Adipocyte (in vitro differentiated cells): Measurements from ENCODE around the gene CTDSPL.

Experiments used
- DNase-seq: peaks from one replicate; pipeline ENCODE4 v3.0.0-alpha.2; 2015; ENCODE audit warnings: low read depth
- H3K27me3 ChIP-seq: replicated peaks from 2 replicates; pipeline ENCODE4 v1.7.0; 2013; ENCODE audit warnings: mild to moderate bottlenecking, low read length, moderate library complexity; ENCODE audit not compliant: control insufficient read depth, insufficient read depth
- H3K36me3 ChIP-seq: 2 replicates; pipeline ENCODE4 v1.7.0; 2013; ENCODE audit warnings: low read length, mild to moderate bottlenecking, moderate library complexity; ENCODE audit not compliant: control insufficient read depth, insufficient read depth, severe bottlenecking
- H3K4me1 ChIP-seq: 2 replicates; pipeline ENCODE4 v1.7.0; 2013; ENCODE audit warnings: mild to moderate bottlenecking, low read length, moderate library complexity; ENCODE audit not compliant: control insufficient read depth, insufficient read depth
- H3K4me3 ChIP-seq: 2 replicates; pipeline ENCODE4 v1.7.0; 2013; ENCODE audit warnings: mild to moderate bottlenecking, low read length, moderate library complexity
- H3K9ac ChIP-seq: 2 replicates; pipeline ENCODE4 v1.7.0; 2013; ENCODE audit warnings: mild to moderate bottlenecking, low read length, moderate library complexity
- H3K9me3 ChIP-seq: 2 replicates; pipeline ENCODE4 v1.7.0; 2013; ENCODE audit warnings: mild to moderate bottlenecking, low read length, moderate library complexity; ENCODE audit not compliant: control insufficient read depth

Gene CTDSPL

DNA sequence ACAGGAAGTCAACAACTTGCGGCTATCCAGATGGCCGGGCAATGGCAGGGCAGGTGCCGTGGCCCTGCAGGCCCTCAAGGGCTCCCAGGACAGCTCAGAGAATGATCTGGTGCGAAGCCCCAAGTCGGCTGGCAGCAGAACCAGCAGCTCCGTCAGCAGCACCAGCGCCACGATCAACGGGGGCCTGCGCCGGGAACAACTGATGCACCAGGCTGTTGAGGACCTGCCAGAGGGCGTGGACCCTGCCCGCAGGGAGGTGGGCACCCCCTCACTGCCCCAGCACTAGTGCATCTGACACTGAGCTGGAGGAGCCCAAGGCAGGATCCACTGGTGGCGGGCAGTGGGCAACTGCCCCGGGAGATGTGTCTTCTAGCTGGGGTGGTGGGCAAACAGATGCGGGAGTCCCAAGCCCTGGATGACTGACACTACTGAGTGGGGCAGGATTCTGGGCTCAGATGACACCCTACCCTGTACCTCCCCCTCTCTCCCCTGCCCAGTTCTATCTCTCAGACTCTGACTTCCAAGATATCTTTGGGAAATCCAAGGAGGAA is 144.8 kb downstream of the CTDSPL start:
- no peaks in the 10 kb centered on the region for H3K9me3 ChIP-seq
- H3K9ac ChIP-seq: no peak overlapping the region
- peaks cover 14% of the 10 kb centered on the region for H3K4me1 ChIP-seq
- H3K27me3 ChIP-seq: no peaks in the 10 kb centered on the region
- H3K36me3 ChIP-seq: peaks cover 42% of the 10 kb centered on the region
- no peak for DNase-seq
- no peak overlapping the region for H3K4me3 ChIP-seq

DNA sequence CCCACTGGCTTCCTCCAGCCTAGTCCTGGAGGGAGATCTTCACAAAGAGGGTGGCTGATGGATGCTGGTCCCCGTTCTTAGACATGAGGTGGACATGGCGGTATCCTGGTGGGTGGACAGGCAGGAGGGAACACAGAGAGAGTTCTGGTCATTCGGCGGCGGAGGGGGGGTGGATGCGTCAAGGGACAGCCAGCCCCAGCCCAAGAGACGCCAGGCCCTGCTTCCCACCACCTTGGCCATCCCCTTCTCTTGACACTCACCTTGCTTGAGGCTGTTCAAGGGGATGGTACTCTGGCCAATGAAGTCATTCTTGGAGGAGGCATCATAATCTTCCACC is 146.0 kb downstream of the CTDSPL start:
- H3K4me3 ChIP-seq: no peak overlapping the region
- no peaks in the 10 kb centered on the region for H3K9me3 ChIP-seq
- peaks cover 14% of the 10 kb centered on the region for H3K4me1 ChIP-seq

DNA sequence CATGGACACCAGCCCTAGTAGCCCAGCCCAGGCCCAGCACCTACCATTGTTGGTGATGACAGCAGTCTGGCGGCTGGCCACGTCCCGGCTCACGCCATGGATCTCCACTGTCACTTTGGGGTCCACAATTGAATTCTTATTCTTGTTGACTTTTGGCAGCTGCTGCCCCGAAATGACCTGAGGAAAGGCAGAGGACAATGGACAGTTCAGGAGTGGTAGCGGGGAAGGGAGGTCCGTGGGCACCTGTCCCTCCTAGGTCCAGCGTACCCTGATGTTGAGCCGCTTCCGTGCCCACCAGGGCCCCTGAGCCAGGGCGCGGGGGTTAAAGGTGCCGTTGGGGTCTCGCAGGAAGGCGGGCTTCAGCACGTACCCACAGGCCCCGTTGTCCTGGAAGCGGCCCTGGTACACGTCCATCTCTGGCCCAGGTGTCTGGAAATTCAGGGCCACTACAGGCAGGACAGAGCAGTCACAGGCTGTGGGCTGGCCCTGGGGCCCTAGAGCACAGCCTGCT is 146.6 kb downstream of the CTDSPL start:
- no peak overlapping the region for H3K9ac ChIP-seq
- DNase-seq: no peak
- H3K9me3 ChIP-seq: no peaks in the 10 kb centered on the region
- H3K4me3 ChIP-seq: no peak overlapping the region
- H3K4me1 ChIP-seq: peaks cover 11% of the 10 kb centered on the region
- no peaks in the 10 kb centered on the region for H3K27me3 ChIP-seq
- H3K36me3 ChIP-seq: peaks cover 40% of the 10 kb centered on the region

More for the DNA sequence above, 146.0 kb downstream of the CTDSPL start:
- no peak for DNase-seq
- Histone ChIP-seq H3K36me3 (peaks cover 40% of the 10 kb centered on the region), H3K27me3 (no peaks in the 10 kb centered on the region), H3K9ac (no peak overlapping the region)

DNA sequence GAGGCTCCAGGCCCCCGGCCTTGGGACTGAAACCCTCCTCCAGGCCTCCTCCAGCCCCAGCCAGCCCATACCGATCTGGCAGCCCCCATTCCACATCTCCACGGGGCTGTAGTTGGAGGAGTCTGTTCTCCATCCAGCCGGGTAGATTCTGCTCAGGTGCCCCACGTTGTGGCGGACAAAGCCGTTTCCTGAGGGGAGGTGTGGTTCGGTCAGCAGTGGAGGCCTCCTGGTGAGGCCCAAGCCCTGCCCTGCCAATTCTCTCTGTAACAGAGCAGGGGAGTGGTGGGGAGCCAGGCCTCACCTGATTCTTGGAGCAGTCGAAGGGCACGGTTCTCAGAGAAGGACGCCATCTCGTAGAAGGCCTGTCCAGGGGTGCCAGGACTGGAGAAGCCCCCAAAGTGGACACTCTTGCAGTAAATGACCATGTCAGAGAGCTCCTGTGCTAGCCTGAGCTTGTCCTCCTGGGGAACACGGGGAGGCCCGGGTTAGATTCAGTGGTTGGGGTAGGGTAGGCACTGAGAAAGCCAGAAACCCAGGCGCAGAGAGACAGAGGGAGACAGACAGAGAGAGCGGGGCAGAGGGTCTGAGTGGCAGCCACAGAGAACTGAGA is 147.4 kb downstream of the CTDSPL start:
- no peak overlapping the region for H3K4me3 ChIP-seq
- no peak overlapping the region for H3K9ac ChIP-seq
- no peaks in the 10 kb centered on the region for H3K27me3 ChIP-seq
- H3K9me3 ChIP-seq: no peaks in the 10 kb centered on the region
- peaks cover 46% of the 10 kb centered on the region for H3K36me3 ChIP-seq
- peaks cover 5% of the 10 kb centered on the region for H3K4me1 ChIP-seq
- DNase-seq: no peak

DNA sequence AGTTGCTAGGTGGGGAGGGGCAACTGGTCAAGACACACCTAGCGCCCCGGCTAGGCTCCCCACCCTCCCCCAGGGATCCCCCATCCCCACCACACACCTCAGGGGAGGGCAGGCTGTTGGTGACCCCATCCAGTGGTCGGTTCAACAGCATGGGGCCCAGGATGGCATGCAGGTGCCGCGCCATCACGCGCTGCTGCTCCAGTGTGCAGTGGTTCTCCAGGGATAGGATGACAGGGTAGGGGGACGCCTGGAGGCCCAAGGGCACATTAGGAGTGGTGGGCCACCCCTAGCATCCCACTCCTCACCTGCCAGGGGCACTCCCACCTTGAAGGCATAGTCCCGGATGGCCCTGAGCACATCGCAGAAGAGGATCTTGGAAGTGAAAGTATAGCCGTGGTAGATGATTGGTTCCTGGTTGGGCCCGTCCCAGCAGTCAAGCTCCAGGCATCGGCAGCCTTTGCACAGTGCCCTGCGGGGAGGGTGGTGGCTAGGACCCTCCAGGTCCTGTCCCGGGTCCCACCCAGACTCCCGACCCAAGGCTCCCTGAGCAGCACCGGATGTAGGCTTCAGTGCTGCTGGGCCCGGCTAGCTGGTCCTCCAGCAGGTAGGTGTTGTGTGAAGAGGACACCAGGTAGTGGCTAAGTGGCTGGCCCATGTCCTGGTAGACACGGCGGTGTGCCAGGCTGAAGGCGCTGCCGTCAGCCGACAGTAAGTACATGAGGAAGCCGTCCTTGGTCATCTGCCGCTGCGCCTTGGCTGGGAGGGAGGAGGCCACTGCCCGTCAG is 148.3 kb downstream of the CTDSPL start:
- Histone ChIP-seq H3K9ac (no peak overlapping the region), H3K9me3 (no peaks in the 10 kb centered on the region), H3K4me1 (peaks cover 5% of the 10 kb centered on the region), H3K4me3 (no peak overlapping the region), H3K27me3 (no peaks in the 10 kb centered on the region), H3K36me3 (peaks cover 55% of the 10 kb centered on the region)
- DNase-seq: no peak

DNA sequence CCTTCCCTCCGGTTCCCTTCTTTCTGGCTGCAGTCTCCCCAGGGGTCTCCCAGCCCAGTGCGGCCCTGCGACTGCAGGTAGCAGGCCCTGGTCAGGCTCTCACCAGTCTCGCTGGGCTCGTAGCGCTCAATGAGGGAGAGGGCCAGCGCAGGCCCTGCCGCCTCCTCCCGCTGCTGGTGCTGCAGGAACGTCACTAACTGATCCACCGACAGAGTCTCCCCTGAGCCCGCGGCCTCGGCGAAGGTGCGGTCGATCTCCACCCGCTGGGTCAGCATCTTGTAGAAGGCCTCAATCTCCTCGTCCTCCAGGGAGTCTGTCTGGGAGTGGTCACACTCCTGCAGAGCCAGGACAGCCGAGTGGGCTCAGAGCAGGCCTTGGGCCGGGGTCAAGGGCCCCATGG is 149.4 kb downstream of the CTDSPL start:
- Histone ChIP-seq H3K36me3 (peaks cover 65% of the 10 kb centered on the region), H3K27me3 (no peaks in the 10 kb centered on the region), H3K4me3 (no peak overlapping the region), H3K4me1 (no peaks in the 10 kb centered on the region), H3K9me3 (no peaks in the 10 kb centered on the region), H3K9ac (no peak overlapping the region)
- no peak for DNase-seq

DNA sequence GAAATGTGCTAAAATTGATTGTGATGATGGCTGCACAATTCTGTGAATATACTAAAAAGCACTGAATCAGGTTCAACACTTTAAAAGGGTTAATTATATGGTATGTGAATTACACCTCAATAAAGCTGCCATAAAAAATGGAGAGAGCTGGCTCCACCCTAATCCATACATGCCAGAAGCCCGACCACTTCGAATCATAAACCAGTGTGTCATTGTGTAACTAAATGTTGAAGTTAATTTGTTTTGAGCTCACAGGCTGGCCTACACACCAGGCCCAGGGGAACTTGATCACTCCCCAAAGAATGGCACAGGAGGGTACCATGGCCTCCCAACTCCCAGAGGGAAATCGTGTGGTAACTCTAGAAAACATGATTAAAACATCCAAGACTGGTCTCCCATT is 153.8 kb downstream of the CTDSPL start:
- Histone ChIP-seq H3K36me3 (peaks cover 63% of the 10 kb centered on the region), H3K4me3 (no peak overlapping the region), H3K4me1 (no peaks in the 10 kb centered on the region), H3K27me3 (no peaks in the 10 kb centered on the region), H3K9ac (no peak overlapping the region), H3K9me3 (no peaks in the 10 kb centered on the region)
- no peak for DNase-seq

DNA sequence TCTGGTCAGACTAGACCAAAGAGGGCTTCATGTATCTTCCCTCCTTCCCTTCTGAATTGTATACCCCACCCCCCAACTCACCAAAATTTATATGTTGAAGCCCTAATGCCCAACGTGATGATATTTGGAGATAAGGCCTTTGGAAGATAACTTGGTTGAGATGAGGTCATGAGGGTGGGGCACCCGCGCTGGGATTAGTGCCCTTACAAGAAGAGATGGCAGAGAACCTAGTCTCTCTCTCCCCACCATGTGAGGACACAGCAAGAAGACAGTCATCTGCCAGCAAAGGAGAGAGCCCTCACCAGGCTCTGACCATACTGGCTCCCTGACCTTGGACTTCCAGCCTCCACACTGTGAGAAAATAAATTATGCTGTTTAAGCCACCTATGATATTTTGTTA is 154.3 kb downstream of the CTDSPL start:
- H3K27me3 ChIP-seq: no peaks in the 10 kb centered on the region
- H3K9ac ChIP-seq: no peak overlapping the region
- H3K4me1 ChIP-seq: no peaks in the 10 kb centered on the region
- no peak for DNase-seq
- no peaks in the 10 kb centered on the region for H3K9me3 ChIP-seq
- no peak overlapping the region for H3K4me3 ChIP-seq
- H3K36me3 ChIP-seq: peaks cover 61% of the 10 kb centered on the region

DNA sequence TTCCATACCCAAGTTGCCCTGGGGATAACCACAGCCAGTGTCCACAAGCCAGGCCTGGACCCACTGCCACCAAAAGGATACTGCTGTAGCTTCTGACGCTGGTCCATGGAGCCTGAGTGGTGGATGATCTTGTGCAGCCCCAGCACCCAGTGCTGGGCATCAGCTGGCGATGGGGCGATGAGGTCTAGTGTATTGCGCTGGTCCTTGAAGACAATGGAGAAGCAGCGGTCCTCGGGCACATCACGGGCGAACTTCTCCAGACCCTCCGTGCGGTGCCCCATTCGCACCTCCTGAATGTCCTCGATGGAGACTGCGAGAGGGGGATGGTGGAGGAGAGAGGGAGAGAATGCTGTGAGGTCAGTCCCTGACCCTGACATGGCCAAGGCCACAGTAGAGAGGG is 154.7 kb downstream of the CTDSPL start:
- peaks cover 59% of the 10 kb centered on the region for H3K36me3 ChIP-seq
- no peaks in the 10 kb centered on the region for H3K4me1 ChIP-seq
- no peaks in the 10 kb centered on the region for H3K27me3 ChIP-seq
- DNase-seq: no peak
- no peak overlapping the region for H3K4me3 ChIP-seq
- H3K9ac ChIP-seq: no peak overlapping the region
- H3K9me3 ChIP-seq: no peaks in the 10 kb centered on the region

DNA sequence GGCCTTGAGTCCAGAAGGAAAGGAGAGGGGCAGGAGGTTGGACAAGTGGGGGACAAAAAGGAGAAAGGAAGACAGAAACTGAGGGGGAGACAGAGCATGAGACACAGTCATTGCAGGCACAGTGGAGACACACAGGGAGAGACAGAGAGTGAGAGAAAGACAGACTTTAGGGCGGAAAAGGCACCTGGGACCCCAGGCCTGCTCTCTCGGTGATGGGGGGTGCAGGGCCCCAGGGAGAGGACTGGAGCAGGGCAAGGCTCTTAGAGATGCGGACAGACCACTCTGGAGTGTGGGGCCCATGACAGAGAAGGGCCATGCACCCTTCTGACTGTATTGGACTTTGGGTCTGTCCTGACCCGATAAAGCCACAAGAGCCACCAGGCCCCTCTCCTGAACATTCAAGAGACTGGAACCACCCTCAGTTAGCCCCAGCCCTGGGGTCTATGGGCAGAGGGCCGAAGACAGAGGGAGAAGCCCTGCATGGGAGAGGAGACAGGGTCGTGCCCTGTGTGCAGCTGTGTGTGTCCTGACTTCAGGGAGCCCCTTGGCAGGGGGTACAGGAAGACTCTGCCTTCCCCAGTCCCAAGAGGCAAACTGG is 155.3 kb downstream of the CTDSPL start:
- Histone ChIP-seq H3K4me1 (no peaks in the 10 kb centered on the region), H3K36me3 (peaks cover 59% of the 10 kb centered on the region), H3K27me3 (no peaks in the 10 kb centered on the region), H3K4me3 (no peak overlapping the region), H3K9ac (no peak overlapping the region), H3K9me3 (no peaks in the 10 kb centered on the region)
- no peak for DNase-seq
